K562 (cell line): ENCODE results near the gene LMX1B. TPM values are rescaled to one million over a fixed set of nuclear protein-coding genes. Genes with fewer than 3 reads are reported as not detected.

ENCODE experiments used
- BMI1 ChIP-seq: fragments of 150-350 bp; IDR thresholded peaks from 2 replicates; pipeline ENCODE4 v1.6.1; 2014; ENCODE audit warnings: low read length
- CHCHD3 ChIP-seq: fragments of 250-450 bp; sonication (Bioruptor Pico); IDR thresholded peaks from 2 replicates; pipeline ENCODE4 v2.1.2; 2022; ENCODE audit warnings: mild to moderate bottlenecking
- FOSL1 ChIP-seq: fragments of 200-800 bp; sonication (Bioruptor generic); conservative IDR thresholded peaks from 2 replicates; pipeline ENCODE4 v1.6.1; 2016; ENCODE audit warnings: missing genetic modification characterization, missing compliant biosample characterization
- FOXP4 ChIP-seq: sonication (generic); formaldehyde crosslinking; IDR thresholded peaks from 2 replicates; pipeline ENCODE4 v1.8.0; 2022; ENCODE audit warnings: mild to moderate bottlenecking, missing genetic modification reagents, borderline replicate concordance
- KLF6 ChIP-seq: fragments of 250-450 bp; sonication (Bioruptor Pico); IDR thresholded peaks from 2 replicates; pipeline ENCODE4 v1.4.0; 2020; ENCODE audit warnings: mild to moderate bottlenecking, moderate library complexity, borderline replicate concordance
- MAFG ChIP-seq: fragments of 450-650 bp; conservative IDR thresholded peaks from 2 replicates; pipeline ENCODE4 v1.6.1; 2016; ENCODE audit warnings: missing genetic modification characterization, missing compliant biosample characterization
- MNT ChIP-seq, 2 experiments: fragments of 450-650 bp; conservative IDR thresholded peaks; 2 replicates each; pipeline ENCODE4 v1.6.1; 2017; ENCODE audit warnings: mild to moderate bottlenecking in 2 of 2, moderate library complexity in 2 of 2
- NRF1 ChIP-seq, 2 experiments: fragments of 450-650 bp; IDR thresholded peaks in 1 of 2; conservative IDR thresholded peaks in 1 of 2; 2 replicates each; pipeline ENCODE4 v1.6.1; 2014; ENCODE audit warnings: mild to moderate bottlenecking in 2 of 2
- SRF ChIP-seq, 2 experiments: fragments of 250-450, 450-650 bp in 1 of 2; sonication (Bioruptor Pico) in 1 of 2; sonication (generic) in 1 of 2; formaldehyde crosslinking; IDR thresholded peaks; 2 replicates each; pipeline versions ENCODE4 v1.5.0 to v1.5.1; 2020 to 2022; ENCODE audit warnings: mild to moderate bottlenecking in 1 of 2, missing genetic modification reagents in 1 of 2
- STAT6 ChIP-seq: sonication (generic); formaldehyde crosslinking; IDR thresholded peaks from 2 replicates; pipeline ENCODE4 v1.8.1; 2023; ENCODE audit warnings: mild to moderate bottlenecking, missing genetic modification reagents
- ZBTB7A ChIP-seq: IDR thresholded peaks from 2 replicates; pipeline ENCODE4 v1.6.1; 2011; ENCODE audit warnings: low read depth, mild to moderate bottlenecking, low read length, moderate library complexity, borderline replicate concordance; ENCODE audit not compliant: control insufficient read depth
- ZNF143 ChIP-seq: sonication (generic); formaldehyde crosslinking; IDR thresholded peaks from 2 replicates; pipeline ENCODE4 v1.9.0; 2022; ENCODE audit warnings: mild to moderate bottlenecking, missing genetic modification reagents
- ZNF263 ChIP-seq: sonication (generic); formaldehyde crosslinking; IDR thresholded peaks from 2 replicates; pipeline ENCODE4 v1.8.0; 2022; ENCODE audit warnings: mild to moderate bottlenecking, missing genetic modification reagents, borderline replicate concordance
- ZNF609 ChIP-seq: sonication (generic); formaldehyde crosslinking; IDR thresholded peaks from 2 replicates; pipeline ENCODE4 v1.8.1; 2023; ENCODE audit warnings: missing genetic modification reagents, mild to moderate bottlenecking, borderline replicate concordance
- ZNF785 ChIP-seq: fragments of 250-450 bp; sonication (Bioruptor Pico); IDR thresholded peaks from 2 replicates; pipeline ENCODE4 v1.4.0; 2020; ENCODE audit warnings: mild to moderate bottlenecking
- polyA plus RNA-seq, 8 experiments: library from polyadenylated mRNA; depleted of rRNA in 4 of 8; stranded (reverse) in 5 of 8; unstranded in 3 of 8; fragments of >200 nt; fragmentation: Nextera tagmentation in 2 of 8; fragmentation: Illumina TruSeq in 1 of 8; extraction: Ambion mirVana in 2 of 8; extraction: Trizol in 1 of 8; gene quantifications; 2 replicates each; pipeline versions ENCODE4 v1.2.1 to v1.2.3, GENCODE V29; 2011 to 2014; ENCODE audit warnings: inconsistent platforms in 1 of 8, missing spikeins in 1 of 8
- total RNA-seq, 7 experiments: library from RNA; depleted of rRNA in 6 of 7; stranded (reverse); fragments of >200 nt in 6 of 7; fragmentation: Illumina TruSeq in 2 of 7; extraction: Trizol in 2 of 7; gene quantifications; 2 replicates each; pipeline versions ENCODE4 v1.2.1 to v1.2.3, GENCODE V29; 2011 to 2021; ENCODE audit warnings: low replicate concordance in 1 of 7

Gene LMX1B
- total and polyA plus RNA-seq, 9 of the 15 experiments (the other 6 are each of a cell fraction or from before 2014, with no cell fraction given), result not detected

GRCh38 chr9:126704157-126704891 lies 90.6 kb downstream of the LMX1B start (continued):
- TF ChIP-seq ZNF143 (CRISPR knock-in tag) (no peak), BMI1 (no peak), FOXP4 (CRISPR knock-in tag) (no peak), ZNF785 (no peak), NRF1 (conservative IDR thresholded peaks at IDR 0.05 in 1 of 2, IDR thresholded peaks at IDR 0.05 in 1 of 2) (peak in 1 of 2 experiments; percentile 34; a peak in 1 of 4 replicates), MNT (conservative IDR thresholded peaks at IDR 0.05) (no peak), ZBTB7A (no peak), SRF (CRISPR knock-in tag; IDR thresholded peaks at IDR 0.05) (no peak), KLF6 (no peak), ZNF263 (CRISPR knock-in tag) (peak; percentile 96), MAFG (peak; percentile 46; the same call in 1 of the 2 replicates), STAT6 (no peak), CHCHD3 (CRISPR knock-in tag) (no peak), FOSL1 (tag) (peak; percentile 74), ZNF609 (CRISPR knock-in tag) (no peak)
